HCT116 (cell line): Measurements from ENCODE around the gene FLNB.

Experiments
- ELF1 ChIP-seq: IDR thresholded peaks from 2 replicates; pipeline ENCODE4 v1.6.1; 2012; ENCODE audit warnings: low read depth, borderline replicate concordance
- POLR2A ChIP-seq: IDR thresholded peaks from 2 replicates; pipeline ENCODE4 v1.7.0; 2011; ENCODE audit warnings: borderline replicate concordance; ENCODE audit not compliant: insufficient read depth, insufficient read length; ENCODE audit errors: extremely low read depth

GRCh38 chr3:57961177-57961827, 46.9 kb upstream of the FLNB start:
- TF ChIP-seq POLR2A (no peak), ELF1 (no peak)
